ENCODE results near the gene RNF214. TPM values are rescaled to one million over a fixed set of nuclear protein-coding genes. Genes with fewer than 3 reads are reported as not detected.
"Not testable (repeated sequence)": the region's sequence is repeated elsewhere in the genome, so short reads cannot be mapped to it uniquely, and the experiment has no call there.

Gene RNF214
- total RNA-seq, 2 experiments from 2014 or later: 18.5 to 20.5 TPM

DNA sequence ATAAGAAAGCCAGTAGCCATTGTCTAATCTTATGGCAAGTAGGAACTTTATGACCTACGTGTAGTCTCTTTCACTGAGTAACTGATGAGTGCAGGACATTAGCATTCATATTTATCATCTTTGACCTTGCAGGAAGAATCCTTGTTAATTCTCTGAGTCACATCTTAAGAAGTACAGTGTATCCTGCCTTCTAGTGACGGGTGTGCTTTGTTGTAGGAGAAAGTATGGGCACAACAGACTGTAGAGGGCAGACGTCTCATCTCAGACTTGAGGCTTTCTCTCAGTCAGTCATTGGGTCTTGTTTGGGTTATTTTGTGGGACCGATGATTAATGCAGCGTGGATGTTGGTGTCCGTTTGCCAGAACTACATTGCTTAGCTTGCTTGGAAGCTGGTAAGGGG is 6.8 kb downstream of the RNF214 start:
- Mint-ChIP-seq H3K9me3 (ENCODE audit: low read depth) (no peaks in the 10 kb centered on the region), H3K4me3 (no peak overlapping the region), H3K4me1 (peaks cover 3% of the 10 kb centered on the region), H3K27ac (no peak overlapping the region), H3K27me3 (no peaks in the 10 kb centered on the region), H3K36me3 (peaks cover 7% of the 10 kb centered on the region)
- ATAC-seq (no peak), DNase-seq (no peak)
- CTCF ChIA-PET: interaction anchor here (1.3 to 1.7 kb wide), 2 partner anchors 12 to 89 kb away, joined by 5 to 6 read pairs; partner anchors contain the start of gene CEP164

DNA sequence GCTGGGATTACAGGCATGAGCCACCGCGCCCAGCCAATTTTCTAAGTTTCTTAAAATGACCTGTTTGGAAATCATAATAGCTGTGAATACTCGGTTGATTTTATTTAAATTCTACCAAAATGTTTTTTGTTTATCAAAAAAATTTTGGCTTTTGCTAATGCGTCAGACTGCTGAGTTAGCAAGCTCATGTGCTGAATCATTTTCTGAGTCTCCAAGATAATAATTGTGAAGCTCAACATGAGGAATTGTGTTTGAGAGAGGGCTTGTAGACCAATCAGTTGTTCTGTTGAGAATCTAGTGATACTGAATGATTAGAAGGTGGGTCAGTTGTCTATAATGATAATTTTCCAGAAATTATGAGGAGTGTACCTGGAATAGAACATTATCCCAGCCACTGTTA is 15.9 kb downstream of the RNF214 start:
- Mint-ChIP-seq H3K4me1 (peaks cover 3% of the 10 kb centered on the region), H3K27me3 (no peaks in the 10 kb centered on the region), H3K27ac (no peak overlapping the region), H3K9me3 (ENCODE audit: low read depth) (no peaks in the 10 kb centered on the region), H3K4me3 (no peak overlapping the region), H3K36me3 (peaks cover 22% of the 10 kb centered on the region)
- ATAC-seq (no peak), DNase-seq (no peak)
- CTCF ChIA-PET: interaction anchor here (1.1 kb wide), 1 partner anchor 14 kb away, joined by 3 read pairs; no protein-coding TSS in a partner anchor

DNA sequence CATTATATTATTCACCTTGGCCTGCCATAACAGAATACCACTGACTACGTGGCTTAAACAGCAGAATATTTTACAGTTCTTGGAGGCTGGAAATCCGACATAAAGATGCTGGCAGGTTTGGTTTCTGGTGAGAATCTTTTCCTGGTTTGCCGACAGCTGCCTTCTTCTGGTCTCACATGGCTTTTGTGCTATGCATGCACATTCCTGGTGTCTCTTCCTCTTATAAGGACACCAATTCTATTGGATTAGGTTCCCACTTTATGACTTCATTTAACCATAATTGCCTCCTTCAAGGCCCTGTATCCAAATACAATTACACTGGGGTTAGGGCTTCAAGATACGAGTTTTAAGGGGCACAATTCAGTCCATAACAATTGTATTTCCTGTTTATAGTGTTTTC is 17.1 kb downstream of the RNF214 start:
- Mint-ChIP-seq H3K27me3 (no peaks in the 10 kb centered on the region), H3K4me3 (no peak overlapping the region), H3K36me3 (peaks cover 22% of the 10 kb centered on the region), H3K4me1 (peaks cover 3% of the 10 kb centered on the region), H3K27ac (no peak overlapping the region), H3K9me3 (ENCODE audit: low read depth) (no peaks in the 10 kb centered on the region)
- DNase-seq (no peak), ATAC-seq (no peak)
- CTCF ChIA-PET: no interaction called here

DNA sequence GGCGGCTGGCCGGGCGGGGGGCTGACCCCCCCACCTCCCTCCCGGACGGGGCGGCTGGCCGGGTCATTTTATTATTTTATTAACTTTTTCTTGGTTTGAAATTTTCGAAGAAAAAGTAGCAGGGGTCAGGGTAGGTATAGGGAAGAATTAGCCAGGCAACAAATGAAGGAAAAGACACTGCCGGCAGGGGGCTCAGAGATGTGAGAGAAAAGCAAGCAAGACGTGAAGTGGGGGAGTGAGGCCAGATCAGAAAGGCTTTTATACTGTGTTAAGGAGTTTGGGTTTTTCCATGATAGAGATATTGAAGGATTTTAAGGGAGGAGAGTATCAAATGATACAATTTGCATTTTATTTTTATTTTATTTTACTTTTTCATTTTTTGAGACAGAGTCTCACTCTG is 19.0 kb downstream of the RNF214 start:
- no peak overlapping the region for H3K4me3 Mint-ChIP-seq
- H3K27ac Mint-ChIP-seq: no peak overlapping the region
- no peaks in the 10 kb centered on the region for H3K27me3 Mint-ChIP-seq
- peaks cover 21% of the 10 kb centered on the region for H3K36me3 Mint-ChIP-seq
- CTCF ChIA-PET: no interaction called here
- ATAC-seq: no peak
- no peak for DNase-seq
- H3K9me3 Mint-ChIP-seq (ENCODE audit: low read depth): no peaks in the 10 kb centered on the region
- peaks cover 5% of the 10 kb centered on the region for H3K4me1 Mint-ChIP-seq

- ATAC-seq (no peak), DNase-seq (no peak)
- Mint-ChIP-seq H3K4me3 (no peak overlapping the region), H3K4me1 (peaks cover 4% of the 10 kb centered on the region), H3K36me3 (peaks cover 15% of the 10 kb centered on the region), H3K27ac (no peak overlapping the region), H3K27me3 (no peaks in the 10 kb centered on the region), H3K9me3 (ENCODE audit: low read depth) (no peaks in the 10 kb centered on the region)
- CTCF ChIA-PET: interaction anchor here (0.5 kb wide), 1 partner anchor 9 kb away, joined by 3 read pairs; no protein-coding TSS in a partner anchor
These were observed 23.5 kb downstream of the RNF214 start for GRCh38 chr11:117255966-117256365.

GRCh38 chr11:117256573-117256972 is 24.1 kb downstream of the RNF214 start:
- DNase-seq (no peak), ATAC-seq (no peak)
- Mint-ChIP-seq H3K27ac (no peak overlapping the region), H3K36me3 (peaks cover 14% of the 10 kb centered on the region), H3K4me3 (no peak overlapping the region), H3K4me1 (peaks cover 3% of the 10 kb centered on the region), H3K27me3 (no peaks in the 10 kb centered on the region), H3K9me3 (ENCODE audit: low read depth) (no peaks in the 10 kb centered on the region)
- CTCF ChIA-PET: interaction anchor here (0.5 kb wide), 1 partner anchor 8 kb away, joined by 3 read pairs; no protein-coding TSS in a partner anchor

DNA sequence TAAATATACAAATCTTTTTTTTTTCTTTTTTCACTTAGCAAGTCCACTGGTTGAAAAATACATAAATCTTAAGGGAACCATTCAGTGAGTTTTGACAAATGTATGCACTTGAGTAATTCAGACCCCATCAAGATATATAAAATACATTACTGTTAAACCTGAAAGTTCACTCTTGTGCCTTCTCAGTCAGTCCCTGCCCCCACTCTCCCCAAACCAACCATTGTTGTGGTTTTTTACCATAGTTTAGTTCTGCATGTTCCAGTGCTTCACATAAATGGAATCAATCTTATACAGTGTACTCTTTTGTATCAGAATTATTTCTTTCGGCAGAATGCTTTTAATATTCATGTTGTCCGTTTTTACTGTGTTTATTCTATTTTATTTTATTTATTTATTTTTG is 26.1 kb downstream of the RNF214 start:
- H3K36me3 Mint-ChIP-seq: peaks cover 15% of the 10 kb centered on the region
- no peaks in the 10 kb centered on the region for H3K9me3 Mint-ChIP-seq (ENCODE audit: low read depth)
- CTCF ChIA-PET: no interaction called here
- no peaks in the 10 kb centered on the region for H3K27me3 Mint-ChIP-seq
- H3K4me1 Mint-ChIP-seq: peaks cover 2% of the 10 kb centered on the region
- no peak overlapping the region for H3K27ac Mint-ChIP-seq
- ATAC-seq (no peak), DNase-seq (no peak)
- no peak overlapping the region for H3K4me3 Mint-ChIP-seq

DNA sequence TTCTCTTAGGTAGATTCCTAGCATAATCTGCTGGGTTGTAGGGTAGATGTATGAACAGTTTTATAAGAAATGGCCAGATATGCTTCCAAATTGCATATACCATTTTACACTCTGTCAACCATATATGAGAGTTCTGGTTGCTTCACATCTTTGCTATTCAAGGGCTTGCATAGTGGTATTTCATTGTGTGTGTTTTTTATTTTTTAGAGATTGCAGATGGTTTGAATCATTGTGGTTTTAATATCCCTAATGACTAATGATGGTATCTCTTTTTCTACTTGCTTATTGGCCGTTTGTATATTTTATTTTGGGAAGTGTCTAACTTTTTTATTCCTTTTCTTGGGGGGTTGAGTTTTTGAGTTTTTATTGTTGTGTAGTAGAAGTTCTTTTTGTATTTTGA is 26.9 kb downstream of the RNF214 start:
- Mint-ChIP-seq H3K27me3 (no peaks in the 10 kb centered on the region), H3K9me3 (ENCODE audit: low read depth) (no peaks in the 10 kb centered on the region), H3K36me3 (peaks cover 12% of the 10 kb centered on the region), H3K27ac (no peak overlapping the region), H3K4me3 (no peak overlapping the region), H3K4me1 (peaks cover 2% of the 10 kb centered on the region)
- DNase-seq (no peak), ATAC-seq (no peak)
- CTCF ChIA-PET: no interaction called here

- H3K4me3 Mint-ChIP-seq; ATAC-seq; DNase-seq; H3K27ac Mint-ChIP-seq; H3K27me3 Mint-ChIP-seq; H3K36me3 Mint-ChIP-seq; H3K9me3 Mint-ChIP-seq (ENCODE audit: low read depth); H3K4me1 Mint-ChIP-seq: not testable (repeated sequence)
- CTCF ChIA-PET: interaction anchor here (0.7 kb wide), 1 partner anchor 9 kb away, joined by 3 read pairs; no protein-coding TSS in a partner anchor
These were observed 32.3 kb downstream of the RNF214 start for GRCh38 chr11:117264624-117265323.

GRCh38 chr11:117265745-117266144 is 33.3 kb downstream of the RNF214 start:
- DNase-seq (no peak), ATAC-seq (no peak)
- H3K27ac Mint-ChIP-seq: no peak overlapping the region
- H3K27me3 Mint-ChIP-seq: no peaks in the 10 kb centered on the region
- no peak overlapping the region for H3K4me3 Mint-ChIP-seq
- peaks cover 10% of the 10 kb centered on the region for H3K36me3 Mint-ChIP-seq
- no peaks in the 10 kb centered on the region for H3K4me1 Mint-ChIP-seq
- CTCF ChIA-PET: no interaction called here
- H3K9me3 Mint-ChIP-seq (ENCODE audit: low read depth): no peaks in the 10 kb centered on the region

DNA sequence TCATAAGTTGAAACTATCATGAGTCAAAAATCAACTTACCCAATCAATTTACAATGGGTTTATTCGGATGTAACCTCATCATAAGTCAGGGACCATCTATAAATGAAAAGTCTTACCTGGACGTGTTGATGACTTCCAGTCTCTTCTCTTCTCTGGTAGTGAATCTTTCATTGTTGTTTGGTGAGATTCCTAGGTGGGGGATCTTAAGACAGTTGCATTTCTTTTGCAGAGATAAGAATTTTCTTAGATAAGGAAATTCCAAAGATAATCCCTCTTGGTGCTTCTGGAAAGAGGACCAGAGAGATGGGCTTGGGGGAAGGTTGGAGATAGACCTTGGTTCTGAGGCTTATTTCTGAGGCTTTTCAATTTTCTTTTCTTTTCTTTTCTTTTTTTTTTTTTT is 37.4 kb downstream of the RNF214 start:
- peaks cover 7% of the 10 kb centered on the region for H3K9me3 Mint-ChIP-seq (ENCODE audit: low read depth)
- H3K27me3 Mint-ChIP-seq: no peaks in the 10 kb centered on the region
- CTCF ChIA-PET: no interaction called here
- no peak overlapping the region for H3K27ac Mint-ChIP-seq
- peaks cover 18% of the 10 kb centered on the region for H3K36me3 Mint-ChIP-seq
- H3K4me1 Mint-ChIP-seq: no peaks in the 10 kb centered on the region
- H3K4me3 Mint-ChIP-seq: no peak overlapping the region
- ATAC-seq: no peak
- no peak for DNase-seq

DNA sequence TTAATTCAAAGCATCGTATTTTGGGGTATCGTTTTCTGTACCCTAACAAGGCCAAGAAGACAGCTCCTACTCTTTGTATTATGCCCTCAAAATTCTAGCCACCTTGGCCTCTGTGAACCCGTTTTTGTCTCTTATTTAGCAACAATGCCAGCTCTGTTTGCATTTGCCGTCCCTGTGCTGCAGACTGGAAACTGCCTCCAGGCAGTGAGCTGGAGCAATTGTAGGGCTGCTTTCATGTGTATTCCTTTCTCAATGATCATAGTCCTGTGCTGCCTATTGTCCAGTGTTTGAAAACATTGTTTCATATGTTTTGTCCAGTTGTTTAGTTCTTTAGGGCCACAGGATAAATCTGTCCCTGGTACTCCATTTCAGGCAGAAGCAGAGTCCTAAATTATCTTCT is 38.7 kb downstream of the RNF214 start:
- Mint-ChIP-seq H3K4me1 (peaks cover 9% of the 10 kb centered on the region), H3K4me3 (no peak overlapping the region), H3K9me3 (ENCODE audit: low read depth) (peaks cover 7% of the 10 kb centered on the region), H3K27me3 (no peaks in the 10 kb centered on the region), H3K36me3 (peaks cover 20% of the 10 kb centered on the region), H3K27ac (no peak overlapping the region)
- DNase-seq (no peak), ATAC-seq (no peak)
- CTCF ChIA-PET: no interaction called here

GRCh38 chr11:117272175-117272574 is 39.7 kb downstream of the RNF214 start:
- H3K4me1 Mint-ChIP-seq; CTCF ChIA-PET; DNase-seq; H3K9me3 Mint-ChIP-seq (ENCODE audit: low read depth); H3K27ac Mint-ChIP-seq; ATAC-seq; H3K4me3 Mint-ChIP-seq; H3K27me3 Mint-ChIP-seq: not testable (repeated sequence)
- H3K36me3 Mint-ChIP-seq: peaks cover 18% of the 10 kb centered on the region

- Mint-ChIP-seq H3K36me3 (peaks cover 18% of the 10 kb centered on the region), H3K9me3 (ENCODE audit: low read depth) (peaks cover 7% of the 10 kb centered on the region), H3K27ac (no peak overlapping the region), H3K4me3 (no peak overlapping the region), H3K27me3 (no peaks in the 10 kb centered on the region), H3K4me1 (peaks cover 11% of the 10 kb centered on the region)
- DNase-seq: no peak
- no peak for ATAC-seq
- CTCF ChIA-PET: interaction anchor here (0.7 kb wide), 2 partner anchors 31 to 450 kb away, joined by 3 read pairs; no protein-coding TSS in a partner anchor
These were observed 41.2 kb downstream of the RNF214 start for GRCh38 chr11:117273550-117274289.

All from activated CD8-positive, alpha-beta memory T cell treated with anti-CD3 and anti-CD28 coated beads, Interleukin-2, amount 10 ng/mL, durations not matched to agents 7 days and 5 days (primary cell).